ENCODE measurements around the gene THNSL1.

THNSL1 gene

GRCh38 chr10:25059990-25060389 lies 43.6 kb downstream of the THNSL1 start:
- no peak for DNase-seq (ENCODE audit: low read depth in 2 of 2)

- DNase-seq (ENCODE audit: low read depth in 2 of 2): no peak
Observed at GRCh38 chr10:25061125-25061524, 44.7 kb downstream of the THNSL1 start.

- DNase-seq (ENCODE audit: low read depth in 2 of 2): no peak
Observed at GRCh38 chr10:25061711-25062449, 45.5 kb downstream of the THNSL1 start.

- no peak for DNase-seq (ENCODE audit: low read depth in 2 of 2)
Observed at GRCh38 chr10:25063157-25063556, 46.7 kb downstream of the THNSL1 start.

GRCh38 chr10:25063644-25064043 lies 47.2 kb downstream of the THNSL1 start:
- no peak for DNase-seq (ENCODE audit: low read depth in 2 of 2)

GRCh38 chr10:25064401-25064800 lies 48.0 kb downstream of the THNSL1 start:
- DNase-seq (ENCODE audit: low read depth in 2 of 2): no peak

- DNase-seq (ENCODE audit: low read depth in 2 of 2): no peak
Observed at GRCh38 chr10:25065761-25066476, 49.5 kb downstream of the THNSL1 start.

GRCh38 chr10:25068152-25069058 lies 52.0 kb downstream of the THNSL1 start:
- no peak for DNase-seq (ENCODE audit: low read depth in 2 of 2)

GRCh38 chr10:25071227-25071626 lies 54.8 kb downstream of the THNSL1 start:
- no peak for DNase-seq (ENCODE audit: low read depth in 2 of 2)

- DNase-seq (ENCODE audit: low read depth in 2 of 2): no peak
Observed at GRCh38 chr10:25072786-25073185, 56.4 kb downstream of the THNSL1 start.

GRCh38 chr10:25075825-25076224 lies 59.4 kb downstream of the THNSL1 start:
- DNase-seq (ENCODE audit: low read depth in 2 of 2): no peak
